ENCODE measurements around the gene GPSM3.

Gene GPSM3

DNA sequence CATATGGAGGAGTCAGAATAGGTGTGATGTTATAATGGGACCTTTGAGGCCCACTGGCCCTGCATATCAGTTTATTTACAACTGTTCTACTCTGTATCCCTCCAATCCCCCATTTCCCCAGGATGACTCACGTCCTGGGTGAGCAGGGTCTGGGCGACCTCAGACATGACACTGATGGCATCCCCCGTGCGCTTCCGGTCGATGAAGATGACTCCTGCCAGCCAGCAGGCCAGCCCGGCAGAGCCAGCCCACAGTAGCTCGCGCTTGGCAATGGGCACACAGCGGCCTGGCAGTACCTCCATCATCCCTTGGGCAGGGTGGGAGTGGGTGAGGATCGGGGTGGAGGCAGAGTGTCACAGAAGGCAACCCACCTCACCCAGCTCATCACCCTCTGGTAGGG is 22.1 kb downstream of the GPSM3 start:
- no peak for DNase-seq

DNA sequence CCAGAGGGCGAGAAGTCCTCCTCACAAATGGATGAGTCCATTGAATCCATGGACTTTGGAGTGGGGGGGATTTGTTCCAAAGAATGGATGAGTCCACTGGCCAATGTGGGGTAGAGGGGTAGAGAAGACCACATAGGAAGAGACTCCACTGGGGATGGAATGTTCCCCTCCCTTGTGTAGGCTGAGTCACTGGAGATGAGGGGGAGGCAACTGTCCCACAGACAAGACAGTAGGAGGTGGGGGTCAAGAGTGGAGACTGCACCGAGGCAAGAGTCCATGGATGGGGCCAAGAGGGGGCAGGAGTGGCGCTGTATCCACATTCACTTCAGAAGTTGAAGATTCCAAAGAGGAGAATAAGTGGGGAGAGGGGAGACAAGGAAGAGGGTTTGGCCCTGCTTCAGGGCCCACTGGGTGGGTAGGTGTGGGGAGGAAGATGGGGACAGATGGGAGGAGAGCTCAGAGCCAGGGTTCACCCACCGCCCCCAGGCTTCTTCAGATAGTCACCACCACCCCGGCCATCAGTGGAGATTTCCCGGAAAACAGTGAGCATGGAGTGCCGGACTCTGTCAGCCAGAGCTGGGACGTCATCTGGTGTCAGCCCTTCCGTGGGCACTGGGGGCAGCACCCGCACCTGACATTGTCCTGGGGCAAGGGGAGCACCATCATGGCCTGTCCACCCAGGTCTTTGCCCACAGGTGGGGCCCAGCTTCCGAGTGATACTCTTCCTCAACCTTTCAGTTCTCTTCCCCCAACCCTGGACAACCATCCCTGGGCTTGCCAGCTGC is 23.4 kb downstream of the GPSM3 start:
- no peak for DNase-seq

DNA sequence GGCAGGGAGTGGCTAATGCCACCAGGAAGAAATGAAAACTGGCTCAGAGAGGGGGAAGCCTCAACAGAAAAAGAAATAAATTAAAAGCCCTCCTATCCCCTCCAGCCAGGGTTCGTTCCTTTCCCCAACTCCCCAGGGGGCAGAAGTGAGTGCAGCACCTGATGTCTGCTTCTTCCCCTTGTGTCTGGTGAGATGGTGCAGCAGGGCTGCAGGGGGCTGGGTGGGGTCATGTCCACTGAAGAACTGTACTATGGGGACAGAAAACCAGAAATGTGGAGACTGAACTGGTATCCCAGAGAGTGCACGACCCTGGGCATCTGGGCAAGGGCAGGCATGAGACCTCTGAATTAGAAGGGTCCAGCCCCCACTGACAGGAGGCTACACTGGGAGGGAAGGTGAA is 24.1 kb downstream of the GPSM3 start:
- DNase-seq = no peak

GRCh38 chr6:32167761-32168262 is 24.6 kb downstream of the GPSM3 start:
- DNase-seq = no peak

DNA sequence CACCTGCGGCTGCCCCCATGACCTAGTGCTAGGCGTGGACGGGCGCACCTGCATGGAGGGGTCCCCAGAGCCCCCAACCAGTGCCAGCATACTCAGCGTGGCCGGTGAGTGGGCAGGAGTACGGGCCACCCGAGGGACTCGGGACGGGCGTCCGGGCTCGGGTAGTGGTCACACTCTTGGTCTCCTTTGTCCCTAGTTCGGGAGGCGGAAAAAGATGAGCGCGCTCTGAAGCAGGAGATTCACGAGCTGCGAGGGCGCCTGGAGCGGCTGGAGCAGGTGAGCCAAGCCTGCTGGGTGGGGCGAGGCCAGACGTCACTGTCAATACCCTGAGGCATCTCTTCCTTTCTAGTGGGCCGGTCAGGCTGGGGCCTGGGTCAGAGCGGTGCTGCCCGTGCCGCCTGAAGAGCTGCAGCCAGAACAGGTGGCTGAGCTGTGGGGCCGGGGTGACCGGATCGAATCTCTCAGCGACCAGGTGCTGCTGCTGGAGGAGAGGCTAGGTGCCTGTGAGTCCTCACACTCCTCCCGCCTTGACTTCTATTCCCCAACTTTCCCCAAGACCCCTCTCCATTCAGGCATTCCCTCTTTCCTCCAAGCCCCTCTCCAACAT is 25.2 kb downstream of the GPSM3 start:
- no peak for DNase-seq

GRCh38 chr6:32166411-32167061 is 25.9 kb downstream of the GPSM3 start:
- no peak for DNase-seq

GRCh38 chr6:32164295-32164694 is 28.1 kb downstream of the GPSM3 start, which contains the start of gene EGFL8:
TSS of gene EGFL8 (plus strand) at chr6:32164595. CDS start at chr6:32166166, 1,571 bp downstream.
- DNase-seq = no peak

DNA sequence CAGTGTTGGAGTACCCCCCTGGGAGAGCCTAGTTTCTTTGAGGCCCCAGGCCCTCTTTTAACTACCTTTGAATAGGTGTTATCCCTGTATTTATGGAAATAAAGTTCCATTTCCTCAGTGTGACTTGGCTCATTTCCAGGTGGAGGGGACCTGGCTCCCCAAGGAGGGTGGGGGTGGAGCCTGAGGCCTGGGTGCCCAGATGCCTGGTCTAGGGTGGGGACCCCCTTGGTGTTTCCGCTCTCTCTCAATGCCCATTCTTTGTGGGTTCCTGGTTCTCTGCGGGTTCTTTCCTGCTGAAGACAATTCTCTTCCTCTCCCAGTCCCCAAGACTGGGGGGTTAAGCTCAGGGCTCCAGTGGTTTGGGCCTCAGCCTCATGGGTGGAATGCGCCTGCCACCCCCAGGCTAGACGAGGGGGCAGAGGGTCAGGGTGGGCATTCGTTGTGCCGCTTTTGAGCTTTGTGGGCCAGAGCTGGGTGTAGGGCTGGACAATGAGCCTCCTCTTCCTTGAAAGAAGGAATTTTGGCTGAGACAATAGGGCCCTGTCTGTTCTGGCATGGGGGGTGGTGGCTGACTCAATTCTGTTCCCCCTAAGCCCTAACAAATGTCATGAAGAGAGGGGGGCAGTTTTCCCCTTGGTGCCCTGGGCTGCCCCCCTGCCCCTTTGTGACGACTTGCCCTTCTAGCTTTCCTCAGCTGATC is 28.7 kb downstream of the GPSM3 start:
- DNase-seq = no peak

GRCh38 chr6:32158052-32158451 is 34.4 kb downstream of the GPSM3 start:
- no peak for DNase-seq

- DNase-seq = no peak
Measured at GRCh38 chr6:32156891-32157290, 35.6 kb downstream of the GPSM3 start.

- DNase-seq = peak; percentile 86
Measured at GRCh38 chr6:32154514-32155161, 37.8 kb downstream of the GPSM3 start.

DNA sequence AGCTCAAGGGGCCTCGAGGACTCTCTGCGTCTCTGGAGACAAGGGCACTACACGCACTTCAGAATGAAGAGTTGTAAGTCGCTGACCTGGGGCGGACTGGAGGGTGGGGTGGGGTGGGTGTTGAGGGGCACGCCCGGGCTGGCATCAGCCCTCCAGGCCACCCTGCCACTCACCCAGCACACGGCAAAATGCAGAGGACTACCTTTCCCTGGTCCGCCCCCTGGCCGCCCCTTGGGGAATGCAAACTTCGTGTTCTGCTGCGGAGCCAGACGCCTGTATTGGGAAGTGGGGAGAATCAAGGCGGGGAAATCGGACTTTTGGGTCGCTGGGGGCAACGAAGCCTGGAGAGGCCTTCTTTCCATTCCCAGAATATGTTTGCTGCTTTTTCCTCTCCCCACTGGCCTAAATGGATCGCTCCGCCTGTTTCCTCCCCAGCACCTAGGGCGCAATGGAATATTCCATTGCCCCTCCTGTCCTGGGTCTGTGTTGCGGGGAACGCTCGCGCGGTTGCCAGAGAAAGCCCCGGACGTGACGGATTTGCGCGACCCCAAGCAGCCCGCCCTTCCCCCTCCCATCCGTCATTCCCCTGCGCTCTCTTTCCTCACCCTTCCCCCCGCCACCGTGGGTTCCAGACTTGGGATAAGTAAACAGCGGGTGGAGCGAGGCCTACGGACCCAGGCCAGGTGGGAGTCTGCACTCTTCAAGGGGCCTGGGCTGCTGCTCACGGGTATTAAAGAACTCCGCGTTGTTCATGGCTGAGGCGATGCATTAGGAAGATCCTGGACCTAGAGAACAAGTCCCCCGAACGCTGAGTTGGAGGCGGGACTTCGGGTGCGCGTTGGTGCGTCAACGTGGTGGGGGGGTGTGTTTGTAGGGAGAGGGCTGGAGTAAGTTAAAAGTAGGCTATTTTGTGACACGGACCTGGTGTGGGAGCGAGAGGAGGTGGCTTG is 38.6 kb downstream of the GPSM3 start, which contains the start of gene PPT2:
Gene PPT2 (plus strand): TSS at position 578 of the 950 bp plus-strand sequence. CDS start 454 bp downstream, outside the sequence.
- DNase-seq = peak; percentile 86

- DNase-seq = no peak
Measured at GRCh38 chr6:32152769-32153563, 39.5 kb downstream of the GPSM3 start.

DNA sequence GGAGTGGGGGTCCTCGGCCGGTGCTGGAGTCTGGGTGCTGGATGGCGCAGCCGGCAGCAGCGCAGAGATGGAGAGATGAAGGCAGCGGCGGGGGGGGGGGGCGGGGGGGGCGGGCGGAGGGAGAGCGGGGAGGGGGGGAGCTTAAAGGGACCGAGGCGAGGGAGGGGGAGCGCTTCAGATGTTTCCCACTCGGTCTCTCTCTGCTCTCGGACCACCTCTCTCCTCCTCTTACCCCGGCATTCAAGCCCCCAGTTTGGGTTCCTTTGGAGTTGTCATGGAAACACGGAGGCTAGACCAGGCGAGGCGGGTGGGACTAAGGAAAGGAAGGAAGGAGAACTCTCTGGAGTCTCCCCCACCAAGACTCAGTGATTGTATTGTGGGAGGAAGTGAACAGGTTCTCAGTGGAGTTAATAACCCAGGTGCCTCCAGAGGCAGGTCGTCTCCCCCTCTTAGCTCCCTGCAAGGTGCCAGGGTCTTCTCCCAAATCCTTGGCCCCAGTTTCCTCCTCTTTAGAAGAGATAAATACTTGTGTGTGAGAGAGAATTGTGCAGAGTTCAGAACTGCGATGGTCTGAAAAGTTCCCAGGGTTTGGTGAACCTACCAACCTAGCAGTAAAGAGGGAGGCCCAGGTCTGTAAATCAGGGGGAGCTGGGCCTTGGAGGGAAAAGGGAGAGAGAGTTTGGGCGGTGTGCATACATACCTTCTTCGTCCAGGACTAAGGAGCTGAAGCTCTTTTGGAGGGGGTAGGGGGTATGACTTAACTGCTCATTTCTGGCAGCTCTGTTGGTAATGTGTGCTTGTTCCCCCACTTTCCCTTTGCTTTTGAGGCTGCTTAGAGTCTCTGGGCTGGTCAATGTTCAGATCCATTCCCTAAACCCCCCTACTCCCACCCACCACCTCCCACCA is 40.3 kb downstream of the GPSM3 start, which contains the start of gene PRRT1:
Gene PRRT1 (minus strand): TSS at position 77 of the 906 bp plus-strand sequence. CDS start 112 bp downstream, outside the sequence.
- DNase-seq = no peak

GRCh38 chr6:32151181-32151862 is 41.1 kb downstream of the GPSM3 start:
- DNase-seq = no peak

DNA sequence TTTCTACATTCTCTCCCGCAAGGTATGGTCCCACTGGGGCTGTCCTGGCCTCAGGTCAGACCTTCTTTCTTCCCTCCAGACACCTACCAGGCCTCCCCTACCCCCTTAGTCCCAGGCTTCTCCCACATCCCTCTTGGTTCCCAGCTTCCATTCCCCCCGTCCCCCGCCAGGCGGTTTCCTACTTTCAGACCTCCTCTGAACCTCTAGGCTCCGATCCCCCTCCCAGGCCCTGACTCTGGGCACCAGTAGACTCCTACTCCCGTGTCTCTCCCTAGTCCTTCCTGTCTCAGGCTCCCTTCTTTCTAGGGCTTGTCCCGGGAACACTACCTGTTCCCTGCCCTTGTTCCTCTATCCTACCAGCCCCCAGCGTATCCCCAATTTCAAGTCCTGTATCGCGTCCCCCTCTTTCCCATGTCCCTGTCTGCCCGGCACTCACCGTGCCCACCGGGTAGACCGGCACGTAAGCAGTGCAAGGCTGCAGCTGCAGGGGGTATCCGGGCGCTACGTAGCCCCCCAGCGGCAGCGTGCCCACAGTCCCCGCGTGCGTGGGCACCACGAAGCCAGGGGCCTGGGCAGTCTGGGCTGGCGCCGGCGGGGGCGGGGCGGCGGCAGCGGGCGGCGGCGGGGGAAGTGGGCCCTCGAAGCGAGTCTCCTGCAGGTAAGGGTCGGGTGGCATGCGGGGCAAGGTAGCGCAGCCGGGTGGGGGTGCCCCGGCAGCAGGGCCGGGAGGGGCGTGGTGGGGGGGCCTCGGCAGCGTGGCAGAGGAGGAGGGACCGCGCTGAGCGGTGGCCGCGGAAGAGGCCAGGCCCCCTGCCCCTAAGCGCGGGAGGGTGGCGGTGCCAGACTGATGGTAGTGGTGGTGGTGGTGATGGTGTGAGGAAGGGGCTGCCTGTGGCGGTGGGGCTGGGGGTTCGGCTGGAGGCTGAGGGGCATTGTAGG is 42.2 kb downstream of the GPSM3 start:
- DNase-seq = no peak

- no peak for DNase-seq
Measured at GRCh38 chr6:32149092-32149755, 43.2 kb downstream of the GPSM3 start.
